Activated CD8-positive, alpha-beta T cell treated with anti-CD3 and anti-CD28 coated beads for 36 hours (primary cell): Measurements from ENCODE around the gene IL10. TPM values are rescaled to one million over a fixed set of nuclear protein-coding genes. Genes with fewer than 3 reads are reported as not detected.
A peak's percentile ranks its signal among the peaks of the same experiment; 100 is the strongest.
"Not testable (repeated sequence)": the region's sequence is repeated elsewhere in the genome, so short reads cannot be mapped to it uniquely, and the experiment has no call there.

Experiments used
- ATAC-seq: fragments of 200-7000 bp; cut with Tn5 transposase; one replicate; pipeline ENCODE4 v1.10.0; 2021; ENCODE audit warnings: mild to moderate bottlenecking, moderate library complexity
- CTCF ChIA-PET: fragments of 350-600 bp; sonication (Branson Sonifier 250); formaldehyde crosslinking; loops from one replicate; lab custom pipeline; 2021; ENCODE audit warnings: antibody characterized with exemption; lab: Charles Lee
- POLR2A ChIA-PET: fragments of 350-600 bp; sonication (Branson Sonifier 250); formaldehyde crosslinking; loops from one replicate; lab custom pipeline; 2021; ENCODE audit warnings: antibody characterized with exemption; lab: Charles Lee
- DNase-seq: peaks from one replicate; pipeline ENCODE4 v3.0.0-alpha.2; 2020
- H3K27ac Mint-ChIP-seq: one replicate; pipeline ENCODE4 v1.8.0; 2021; ENCODE audit warnings: mild to moderate bottlenecking, mixed read lengths
- H3K27me3 Mint-ChIP-seq: one replicate; pipeline ENCODE4 v1.8.0; 2021; ENCODE audit warnings: mixed read lengths
- H3K36me3 Mint-ChIP-seq: one replicate; pipeline ENCODE4 v1.8.0; 2021; ENCODE audit warnings: low read depth, mixed read lengths
- H3K4me1 Mint-ChIP-seq: one replicate; pipeline ENCODE4 v1.8.0; 2021; ENCODE audit warnings: low read depth, mixed read lengths
- H3K4me3 Mint-ChIP-seq: one replicate; pipeline ENCODE4 v1.8.0; 2021; ENCODE audit warnings: mild to moderate bottlenecking, moderate library complexity, mixed read lengths
- H3K9me3 Mint-ChIP-seq: one replicate; pipeline ENCODE4 v1.8.0; 2021; ENCODE audit warnings: mixed read lengths
- CTCF ChIP-seq: fragments of 200-600 bp; IDR thresholded peaks from one replicate; pipeline ENCODE4 v1.8.0; 2022; ENCODE audit warnings: antibody characterized with exemption, mild to moderate bottlenecking
- intact Hi-C: fragments of 100-400 bp; cut with micrococcal nuclease; formaldehyde crosslinking; loops from one replicate; pipeline ENCODE4 v1.10.0; 2022
- total RNA-seq, 2 experiments: library from RNA; stranded (reverse); gene quantifications; one replicate each; pipeline ENCODE4 v1.2.3, GENCODE V29; 2021

The IL10 gene
- total RNA-seq, 2 experiments from 2014 or later: 0.32 TPM; not detected in 1

GRCh38 chr1:206783506-206783905, 11.2 kb upstream of the IL10 start:
- Mint-ChIP-seq H3K4me3 (no peak overlapping the region), H3K9me3 (peaks cover 2% of the 10 kb centered on the region), H3K4me1 (peaks cover 65% of the 10 kb centered on the region), H3K27ac (peak overlapping the region; percentile 1), H3K27me3 (no peaks in the 10 kb centered on the region), H3K36me3 (no peaks in the 10 kb centered on the region)
- DNase-seq (no peak), ATAC-seq (no peak)
- TF ChIP-seq CTCF: no peak
- ChIA-PET CTCF (interaction anchor here (0.9 to 7.7 kb wide), 7 partner anchors 13 to 57 kb away, joined by 3 to 51 read pairs (median 7); partner anchors contain the start of genes IL10 and IL19), POLR2A (interaction anchor here (0.9 to 2.4 kb wide), 8 partner anchors 10 to 34 kb away, joined by 4 to 12 read pairs (median 6); partner anchors contain the start of gene IL10)
- intact Hi-C loops: no loop called here

- no peak overlapping the region for H3K4me3 Mint-ChIP-seq
- no peaks in the 10 kb centered on the region for H3K27me3 Mint-ChIP-seq
- peaks cover 57% of the 10 kb centered on the region for H3K4me1 Mint-ChIP-seq
- ATAC-seq: peak; percentile 52
- H3K36me3 Mint-ChIP-seq: no peaks in the 10 kb centered on the region
- H3K9me3 Mint-ChIP-seq: peaks cover 2% of the 10 kb centered on the region
- intact Hi-C loops: no loop called here
- H3K27ac Mint-ChIP-seq: no peak overlapping the region
- peak; percentile 65 for DNase-seq
- no peak for TF ChIP-seq CTCF
- ChIA-PET CTCF (interaction anchor here (1.2 to 7.7 kb wide), 4 partner anchors 12 to 56 kb away, joined by 3 to 51 read pairs (median 11); partner anchors contain the start of genes IL10 and IL19), POLR2A (interaction anchor here (0.6 to 2.4 kb wide), 5 partner anchors 9 to 44 kb away, joined by 3 to 12 read pairs (median 6); partner anchors contain the start of gene IL10)
Measured at GRCh38 chr1:206782448-206782847, 10.2 kb upstream of the IL10 start.

- Mint-ChIP-seq H3K27ac (no peak overlapping the region), H3K9me3 (no peaks in the 10 kb centered on the region), H3K27me3 (no peaks in the 10 kb centered on the region), H3K4me3 (no peak overlapping the region), H3K4me1 (peaks cover 30% of the 10 kb centered on the region), H3K36me3 (no peaks in the 10 kb centered on the region)
- intact Hi-C loops: no loop called here
- ChIA-PET CTCF (interaction anchor here (1.0 to 1.1 kb wide), 2 partner anchors 53 to 133 kb away, joined by 3 read pairs; no protein-coding TSS in a partner anchor), POLR2A (interaction anchor here (1.2 to 1.4 kb wide), 2 partner anchors 10 to 15 kb away, joined by 3 to 5 read pairs; no protein-coding TSS in a partner anchor)
- ATAC-seq (no peak), DNase-seq (no peak)
- TF ChIP-seq CTCF: no peak
Measured at GRCh38 chr1:206779638-206780037, 7.3 kb upstream of the IL10 start.

- ATAC-seq, intact Hi-C loops: not testable (repeated sequence)
- POLR2A ChIA-PET: interaction anchor here (1.2 to 1.8 kb wide), 2 partner anchors 9 to 16 kb away, joined by 5 to 7 read pairs; no protein-coding TSS in a partner anchor
Measured at GRCh38 chr1:206778911-206779310, 6.6 kb upstream of the IL10 start.

GRCh38 chr1:206778031-206778430, 5.7 kb upstream of the IL10 start:
- Mint-ChIP-seq H3K27me3 (no peaks in the 10 kb centered on the region), H3K27ac (no peak overlapping the region), H3K4me1 (peaks cover 29% of the 10 kb centered on the region), H3K4me3 (no peak overlapping the region), H3K9me3 (no peaks in the 10 kb centered on the region), H3K36me3 (no peaks in the 10 kb centered on the region)
- intact Hi-C loops: no loop called here
- ChIA-PET POLR2A (interaction anchor here (1.8 kb wide), 1 partner anchor 8 kb away, joined by 7 read pairs; no protein-coding TSS in a partner anchor), CTCF (interaction anchor here (1.5 to 1.9 kb wide), 3 partner anchors 9 to 52 kb away, joined by 4 to 6 read pairs (median 5); no protein-coding TSS in a partner anchor)
- ATAC-seq (no peak), DNase-seq (no peak)
- TF ChIP-seq CTCF: no peak

More at GRCh38 chr1:206778911-206779310, 6.6 kb upstream of the IL10 start:
- H3K4me1 Mint-ChIP-seq: peaks cover 29% of the 10 kb centered on the region
- H3K27me3 Mint-ChIP-seq, H3K27ac Mint-ChIP-seq, DNase-seq, H3K9me3 Mint-ChIP-seq, H3K36me3 Mint-ChIP-seq, H3K4me3 Mint-ChIP-seq: not testable (repeated sequence)
- CTCF ChIA-PET: interaction anchor here (1.1 to 1.9 kb wide), 3 partner anchors 10 to 134 kb away, joined by 3 to 5 read pairs (median 4); no protein-coding TSS in a partner anchor
